Mesenchymal stem cell (in vitro differentiated cells and primary cell): ENCODE results near the gene SEC14L2. TPM values are rescaled to one million over a fixed set of nuclear protein-coding genes. Genes with fewer than 3 reads are reported as not detected.

ENCODE experiments used
- DNase-seq: peaks from one replicate; pipeline ENCODE4 v3.0.0-alpha.2; 2013
- H2AFZ ChIP-seq: one replicate; pipeline ENCODE4 v1.6.1; 2013; ENCODE audit warnings: low read depth, mild to moderate bottlenecking, control low read depth, inconsistent platforms, low read length, moderate library complexity
- H2AK5ac ChIP-seq: 2 replicates; pipeline ENCODE4 v1.6.1; 2013; ENCODE audit warnings: low read length, moderate library complexity, mild to moderate bottlenecking, inconsistent platforms; ENCODE audit not compliant: severe bottlenecking
- H2BK120ac ChIP-seq: one replicate; pipeline ENCODE4 v1.6.1; 2013; ENCODE audit warnings: low read depth, mild to moderate bottlenecking, inconsistent platforms, low read length, moderate library complexity
- H2BK12ac ChIP-seq, 2 experiments: one replicate each; pipeline ENCODE4 v1.6.1; 2013; ENCODE audit warnings: inconsistent platforms in 2 of 2, low read length in 2 of 2, mild to moderate bottlenecking in 2 of 2, moderate library complexity in 2 of 2, control low read depth in 1 of 2
- H2BK15ac ChIP-seq: one replicate; pipeline ENCODE4 v1.6.1; 2013; ENCODE audit warnings: mild to moderate bottlenecking, low read depth, inconsistent platforms; ENCODE audit not compliant: poor library complexity, severe bottlenecking
- H2BK5ac ChIP-seq: 2 replicates; pipeline ENCODE4 v1.6.1; 2013; ENCODE audit warnings: low read depth, mild to moderate bottlenecking, low read length, control low read depth, inconsistent platforms; ENCODE audit not compliant: poor library complexity, severe bottlenecking
- H3K14ac ChIP-seq, 2 experiments: one replicate each; pipeline ENCODE4 v1.6.1; 2013; ENCODE audit warnings: inconsistent platforms in 2 of 2, low read length in 2 of 2, control low read depth in 1 of 2, mild to moderate bottlenecking in 1 of 2, moderate library complexity in 1 of 2
- H3K18ac ChIP-seq, 2 experiments: one replicate each; pipeline ENCODE4 v1.6.1; 2013; ENCODE audit warnings: inconsistent platforms in 2 of 2, low read length in 2 of 2, control low read depth in 1 of 2, low read depth in 1 of 2, mild to moderate bottlenecking in 1 of 2
- H3K23ac ChIP-seq, 2 experiments: one replicate each; pipeline ENCODE4 v1.6.1; 2013; ENCODE audit warnings: inconsistent platforms in 2 of 2, low read length in 2 of 2, mild to moderate bottlenecking in 2 of 2, moderate library complexity in 2 of 2, control low read depth in 1 of 2
- H3K27ac ChIP-seq: 2 replicates; pipeline ENCODE4 v1.5.1; 2013; ENCODE audit warnings: mild to moderate bottlenecking, moderate library complexity, low read length, control low read depth, inconsistent platforms; ENCODE audit not compliant: poor library complexity, severe bottlenecking
- H3K27me3 ChIP-seq, 2 experiments: 2 replicates each; pipeline versions ENCODE4 v1.6.1 to v1.7.0; 2013; ENCODE audit warnings: low read length in 2 of 2, mild to moderate bottlenecking in 2 of 2, moderate library complexity in 2 of 2, control low read depth in 1 of 2, inconsistent platforms in 1 of 2; ENCODE audit not compliant: control insufficient read depth in 1 of 2, insufficient read depth in 1 of 2
- H3K36me3 ChIP-seq, 2 experiments: 2 replicates each; pipeline versions ENCODE4 v1.6.1 to v1.7.0; 2013; ENCODE audit warnings: low read length in 2 of 2, control low read depth in 1 of 2, inconsistent platforms in 1 of 2, low read depth in 1 of 2, mild to moderate bottlenecking in 1 of 2; ENCODE audit not compliant: insufficient read depth in 2 of 2, control insufficient read depth in 1 of 2
- H3K4ac ChIP-seq, 2 experiments: one replicate each; pipeline ENCODE4 v1.6.1; 2013; ENCODE audit warnings: inconsistent platforms in 2 of 2, low read length in 2 of 2, mild to moderate bottlenecking in 2 of 2, moderate library complexity in 2 of 2, control low read depth in 1 of 2, low read depth in 1 of 2
- H3K4me1 ChIP-seq: 2 replicates; pipeline ENCODE4 v1.6.1; 2013; ENCODE audit warnings: low read depth, low read length, control low read depth; ENCODE audit not compliant: control insufficient read depth, insufficient read depth
- H3K4me2 ChIP-seq: 2 replicates; pipeline ENCODE4 v1.6.1; 2013; ENCODE audit warnings: low read length, mild to moderate bottlenecking, inconsistent platforms; ENCODE audit not compliant: poor library complexity, severe bottlenecking
- H3K4me3 ChIP-seq, 2 experiments: 2 replicates each; pipeline versions ENCODE4 v1.5.1 to v1.7.0; 2013; ENCODE audit warnings: low read length in 2 of 2, mild to moderate bottlenecking in 2 of 2, control low read depth in 1 of 2, low read depth in 1 of 2; ENCODE audit not compliant: insufficient read depth in 1 of 2
- H3K79me1 ChIP-seq: replicated peaks from 2 replicates; pipeline ENCODE4 v1.6.1; 2013; ENCODE audit warnings: mild to moderate bottlenecking, control low read depth, low read length, inconsistent platforms; ENCODE audit not compliant: poor library complexity, severe bottlenecking
- H3K9ac ChIP-seq: 2 replicates; pipeline ENCODE4 v1.7.0; 2013; ENCODE audit warnings: mild to moderate bottlenecking, low read length, moderate library complexity
- H3K9me3 ChIP-seq: 2 replicates; pipeline ENCODE4 v1.7.0; 2013; ENCODE audit warnings: mild to moderate bottlenecking, low read length; ENCODE audit not compliant: control insufficient read depth
- H4K8ac ChIP-seq: one replicate; pipeline ENCODE4 v1.6.1; 2013; ENCODE audit warnings: inconsistent platforms, mild to moderate bottlenecking, low read length, moderate library complexity
- H4K91ac ChIP-seq: one replicate; pipeline ENCODE4 v1.6.1; 2013; ENCODE audit warnings: mild to moderate bottlenecking, low read length, inconsistent platforms
- WGBS: methylation state at CpG from one replicate; pipeline ENCODE4 v1.1.7; 2013; ENCODE audit warnings: mixed read lengths; 5-methylcytosine and 5-hydroxymethylcytosine counted together
- polyA plus RNA-seq, 2 experiments: library from polyadenylated mRNA; stranded (reverse); fragments of 200-250 nt; gene quantifications; one replicate each; pipeline ENCODE4 v1.2.3, GENCODE V29; 2013

The SEC14L2 gene
- polyA plus RNA-seq (2013, experiment 1 of 2), result 5.6 TPM
- 4.8 TPM for polyA plus RNA-seq (2013, experiment 2 of 2)

DNA sequence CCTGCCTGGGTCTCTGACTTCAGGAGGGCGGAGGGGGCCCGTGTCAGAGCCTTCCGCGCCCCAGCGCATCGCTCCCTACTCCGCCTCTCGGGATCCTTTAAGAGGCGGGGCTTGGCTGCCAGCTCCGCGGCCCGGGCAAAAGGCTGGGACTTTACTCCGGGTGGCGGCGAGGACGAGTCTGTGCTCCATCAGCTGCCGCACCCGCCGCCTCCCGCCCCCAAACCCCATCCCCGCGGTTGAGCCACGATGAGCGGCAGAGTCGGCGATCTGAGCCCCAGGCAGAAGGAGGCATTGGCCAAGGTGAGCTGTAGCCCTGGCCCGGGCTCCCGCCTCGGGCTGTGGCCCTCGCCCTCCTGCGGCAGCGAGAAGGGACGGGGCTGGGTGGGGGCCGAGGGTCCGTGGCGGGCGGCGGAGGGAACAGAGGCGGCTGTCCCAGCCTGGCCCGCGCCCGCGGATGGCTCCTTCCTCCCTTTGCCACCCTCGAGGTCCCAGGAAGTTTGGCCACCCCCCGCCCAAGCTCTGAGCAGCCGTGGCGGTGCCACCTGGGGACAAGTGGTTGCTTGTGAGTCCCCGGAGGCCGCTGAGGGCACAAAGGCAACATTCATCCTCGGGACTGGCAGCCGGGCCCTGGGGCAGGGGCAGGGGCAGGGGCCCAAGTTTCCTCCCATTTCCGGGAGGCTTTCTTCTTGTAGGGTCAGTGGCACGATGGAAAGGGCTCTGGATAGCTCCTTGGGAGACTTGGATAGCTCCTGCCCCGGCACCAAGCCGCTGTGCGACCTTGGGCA, at the start of gene SEC14L2:
Gene SEC14L2, plus strand, starts transcription at position 148 of the 785 bp plus-strand sequence. Its CDS starts 99 bp downstream, at position 247.
- Histone ChIP-seq H3K4me1 (peaks cover 39% of the 10 kb centered on the region), H3K36me3 (peaks cover 2 to 4% of the 10 kb centered on the region in 2 experiments), H2BK120ac (no peak within 1 kb of the TSS), H3K79me1 (peaks cover 27% of the 10 kb centered on the region), H3K4me2 (peak within 1 kb of the TSS; percentile 86), H3K9ac (peak within 1 kb of the TSS; percentile 68), H3K9me3 (no peaks in the 10 kb centered on the region), H3K18ac (peak within 1 kb of the TSS; percentile 45 to 75), H4K8ac (peak within 1 kb of the TSS; percentile 59), H3K27ac (no peak within 1 kb of the TSS), H3K4me3 (peak within 1 kb of the TSS; percentile 82 to 89), H2BK5ac (no peak within 1 kb of the TSS), H2BK12ac (peak within 1 kb of the TSS; percentile 28 to 71), H4K91ac (no peak within 1 kb of the TSS), H3K14ac (peak within 1 kb of the TSS in 1 of 2 experiments; percentile 53), H3K4ac (peak within 1 kb of the TSS in 1 of 2 experiments; percentile 11), H3K23ac (peak within 1 kb of the TSS in 1 of 2 experiments; percentile 84), H3K27me3 (no peaks in the 10 kb centered on the region), H2AFZ (peak within 1 kb of the TSS; percentile 64), H2AK5ac (peak within 1 kb of the TSS; percentile 47), H2BK15ac (peak within 1 kb of the TSS; percentile 70)
- WGBS, result under 1% methylated on average over 48 of the region's 56 CpGs
- peak; percentile 53 for DNase-seq

DNA sequence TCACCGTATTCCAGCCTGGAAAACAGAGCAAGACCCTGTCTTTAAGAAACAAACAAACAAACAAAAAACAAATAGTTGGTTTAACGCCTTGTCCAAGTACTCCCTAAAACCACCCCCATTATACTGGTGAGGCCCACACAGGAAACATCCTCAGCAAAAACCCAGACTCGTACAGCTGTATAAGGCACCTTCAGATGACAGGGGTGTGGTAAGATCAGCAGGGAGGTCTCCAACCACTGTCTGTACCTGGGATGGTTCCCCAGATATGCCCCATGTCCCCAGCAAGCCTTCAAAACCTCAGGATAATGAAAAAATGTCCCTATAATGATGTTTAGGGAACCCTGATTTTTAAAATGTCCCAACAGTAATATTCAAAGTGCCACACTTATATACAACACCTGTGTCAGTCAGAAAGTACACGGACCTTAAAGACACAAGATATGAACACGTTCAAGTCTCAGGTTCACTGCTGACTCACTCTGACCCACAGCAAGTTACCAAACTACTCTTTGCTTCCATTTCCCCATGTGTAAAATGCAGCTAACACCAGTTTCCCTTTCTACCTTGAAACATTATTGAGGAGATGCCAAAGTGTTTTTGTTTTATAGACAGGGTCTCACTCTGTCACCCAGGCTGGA, 49.4 kb upstream of the SEC14L2 start:
- WGBS, result over 99% methylated on average over 5 of the region's 5 CpGs
- no peak overlapping the region for H3K4me2 ChIP-seq

DNA sequence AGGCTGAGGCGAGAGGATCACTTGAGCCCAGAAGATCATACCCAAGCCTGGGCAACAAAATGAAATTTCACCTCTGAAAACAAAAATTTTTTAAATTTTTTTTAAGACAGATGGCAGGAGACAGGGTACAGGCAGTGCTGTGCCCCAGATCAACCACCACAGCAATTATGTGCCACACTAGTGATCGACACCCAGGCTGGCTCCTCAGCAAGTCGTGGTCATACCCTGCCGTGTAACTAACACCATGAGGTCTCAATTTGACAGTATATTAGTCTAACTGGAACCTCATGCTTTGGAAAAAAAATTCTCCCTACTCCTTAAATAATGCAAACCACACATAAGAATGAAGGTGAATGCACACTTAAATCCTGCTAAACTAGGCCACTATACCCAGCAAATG, 48.4 kb upstream of the SEC14L2 start:
- peaks cover 60 to 80% of the 10 kb centered on the region in 2 experiments for H3K36me3 ChIP-seq
- H3K9ac ChIP-seq, result peak overlapping the region; percentile 45
- no peak overlapping the region for H2BK5ac ChIP-seq
- no peak for DNase-seq
- peaks cover 2% of the 10 kb centered on the region for H3K4me1 ChIP-seq
- no peak overlapping the region for H3K14ac ChIP-seq
- no peak overlapping the region for H3K27ac ChIP-seq
- H2BK15ac ChIP-seq, result no peak overlapping the region
- no peak overlapping the region for H3K23ac ChIP-seq
- no peak overlapping the region for H3K4me2 ChIP-seq
- no peak overlapping the region for H3K18ac ChIP-seq
- no peak overlapping the region for H4K8ac ChIP-seq
- H3K27me3 ChIP-seq, result no peaks in the 10 kb centered on the region
- H2BK120ac ChIP-seq, result no peak overlapping the region
- WGBS, result 97% methylated on average over 4 of the region's 4 CpGs
- no peak overlapping the region for H3K4me3 ChIP-seq
- H3K79me1 ChIP-seq, result peaks cover 41% of the 10 kb centered on the region
- H4K91ac ChIP-seq, result no peak overlapping the region
- no peak overlapping the region for H3K4ac ChIP-seq
- H2BK12ac ChIP-seq, result no peak overlapping the region
- H3K9me3 ChIP-seq, result no peaks in the 10 kb centered on the region
- H2AFZ ChIP-seq, result no peak overlapping the region
- H2AK5ac ChIP-seq, result no peak overlapping the region

More for the DNA sequence above, 49.4 kb upstream of the SEC14L2 start:
- no peak overlapping the region for H3K14ac ChIP-seq
- no peak overlapping the region for H4K8ac ChIP-seq
- H3K23ac ChIP-seq, result no peak overlapping the region
- no peak for DNase-seq
- no peak overlapping the region for H3K27ac ChIP-seq
- no peak overlapping the region for H3K4me3 ChIP-seq
- H4K91ac ChIP-seq, result no peak overlapping the region
- peaks cover 41% of the 10 kb centered on the region for H3K79me1 ChIP-seq
- no peaks in the 10 kb centered on the region for H3K27me3 ChIP-seq
- peaks cover 65 to 82% of the 10 kb centered on the region in 2 experiments for H3K36me3 ChIP-seq
- no peak overlapping the region for H2AFZ ChIP-seq
- no peaks in the 10 kb centered on the region for H3K9me3 ChIP-seq
- H3K4me1 ChIP-seq, result peaks cover 2% of the 10 kb centered on the region
- no peak overlapping the region for H2BK5ac ChIP-seq
- H3K18ac ChIP-seq, result no peak overlapping the region
- H2BK15ac ChIP-seq, result no peak overlapping the region
- H2BK120ac ChIP-seq, result no peak overlapping the region
- H3K4ac ChIP-seq, result no peak overlapping the region
- no peak overlapping the region for H2BK12ac ChIP-seq
- H3K9ac ChIP-seq, result no peak overlapping the region
- no peak overlapping the region for H2AK5ac ChIP-seq

DNA sequence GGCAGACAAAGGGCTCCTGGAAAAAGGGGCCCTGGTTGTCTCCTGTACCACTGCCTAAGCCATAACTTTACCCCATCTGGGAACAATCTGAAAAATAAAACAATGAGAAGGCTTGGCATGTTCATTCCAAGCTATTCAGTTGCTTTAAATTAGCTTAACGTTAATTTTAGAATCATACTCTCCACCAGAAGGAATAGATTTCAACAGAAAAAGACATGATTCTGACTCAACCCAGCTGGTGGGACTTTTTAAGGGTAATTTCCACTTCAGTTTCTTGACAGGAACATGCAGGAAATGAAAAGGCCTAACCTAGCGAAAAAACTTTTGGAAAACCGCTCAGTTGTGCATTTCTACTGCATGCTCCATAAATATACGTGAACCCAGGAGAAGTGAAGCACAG, 48.0 kb upstream of the SEC14L2 start:
- Histone ChIP-seq H3K18ac (no peak overlapping the region), H3K23ac (no peak overlapping the region), H2AK5ac (no peak overlapping the region), H2BK120ac (no peak overlapping the region), H3K79me1 (peaks cover 41% of the 10 kb centered on the region), H3K27me3 (no peaks in the 10 kb centered on the region), H2BK12ac (no peak overlapping the region), H2BK5ac (no peak overlapping the region), H3K4me1 (peaks cover 2% of the 10 kb centered on the region), H2BK15ac (no peak overlapping the region), H3K9ac (peak overlapping the region; percentile 45), H3K4ac (no peak overlapping the region), H3K4me2 (no peak overlapping the region), H4K8ac (no peak overlapping the region), H3K14ac (no peak overlapping the region), H4K91ac (no peak overlapping the region), H3K9me3 (no peaks in the 10 kb centered on the region), H3K36me3 (peaks cover 60 to 76% of the 10 kb centered on the region in 2 experiments), H3K27ac (no peak overlapping the region), H2AFZ (no peak overlapping the region), H3K4me3 (no peak overlapping the region)
- no peak for DNase-seq
- 96% methylated on average over 4 of the region's 4 CpGs for WGBS
